ENCODE data around the gene FREM1.
A peak's percentile ranks its signal among the peaks of the same experiment; 100 is the strongest.

The FREM1 gene

DNA sequence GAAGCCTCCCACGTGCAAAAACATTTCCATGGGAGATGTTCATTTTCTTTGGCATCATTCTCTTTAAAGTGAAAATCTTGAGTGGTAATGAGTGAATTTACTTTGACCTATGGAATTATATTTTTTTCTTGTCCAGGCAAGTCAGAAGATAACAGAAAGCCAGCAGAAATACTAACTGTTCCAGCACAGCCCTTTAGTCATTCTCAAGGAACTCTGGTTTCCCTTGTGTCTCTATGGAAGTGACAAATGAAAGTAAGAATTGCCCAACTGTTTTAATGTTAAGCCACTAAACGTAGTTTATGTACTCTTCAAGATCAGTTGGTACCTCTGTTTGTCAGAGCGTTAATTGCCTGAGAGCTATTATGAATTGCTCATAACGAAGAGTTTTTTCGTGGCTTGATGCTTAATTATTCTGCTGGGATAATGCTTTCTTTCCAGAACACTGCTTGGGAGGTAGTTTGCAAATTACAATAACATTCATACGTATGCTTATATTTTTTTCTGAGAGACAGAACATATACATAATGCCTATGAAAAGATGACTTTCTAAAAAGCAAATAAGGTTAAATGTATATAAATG, 103.2 kb downstream of the FREM1 start:
- DNase-seq = no peak

DNA sequence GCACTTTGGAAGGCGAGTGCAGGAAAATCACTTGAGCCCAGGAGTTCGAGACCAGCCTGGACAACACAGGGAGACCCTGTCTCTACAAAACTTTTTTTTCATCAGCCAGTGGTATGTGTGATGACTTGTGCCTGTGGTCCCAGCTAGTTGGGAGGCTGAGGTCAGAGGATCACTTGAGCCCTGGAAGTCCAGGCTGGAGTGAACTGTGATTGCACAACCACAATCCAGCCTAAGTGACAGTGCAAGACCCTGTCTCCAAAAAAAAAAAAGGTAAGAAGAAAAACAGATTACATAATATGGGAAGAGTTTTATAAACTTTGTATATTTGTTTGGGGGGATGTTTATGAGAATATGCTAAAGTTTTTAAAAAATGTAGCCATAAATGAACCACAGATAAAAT, 111.2 kb downstream of the FREM1 start:
- no peak for DNase-seq

DNA sequence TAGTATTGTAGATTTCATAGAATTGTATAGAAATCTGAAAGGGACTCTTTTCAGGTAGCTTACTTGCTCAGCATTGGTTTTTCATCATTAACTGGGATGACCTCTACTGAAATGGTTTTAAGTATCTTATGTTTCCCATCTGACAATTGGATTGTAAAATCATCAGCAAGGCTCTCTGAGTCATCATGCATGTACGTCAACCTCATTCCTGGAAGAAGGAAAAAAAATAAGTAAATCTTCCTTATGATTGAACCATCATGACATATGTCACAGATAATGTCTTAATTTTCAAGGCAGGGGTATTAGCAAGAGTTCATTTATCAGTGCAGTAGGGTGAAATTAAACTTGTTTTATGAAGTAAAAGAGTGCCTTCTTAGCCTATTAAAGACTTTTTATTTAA, 112.8 kb downstream of the FREM1 start:
- DNase-seq = no peak

DNA sequence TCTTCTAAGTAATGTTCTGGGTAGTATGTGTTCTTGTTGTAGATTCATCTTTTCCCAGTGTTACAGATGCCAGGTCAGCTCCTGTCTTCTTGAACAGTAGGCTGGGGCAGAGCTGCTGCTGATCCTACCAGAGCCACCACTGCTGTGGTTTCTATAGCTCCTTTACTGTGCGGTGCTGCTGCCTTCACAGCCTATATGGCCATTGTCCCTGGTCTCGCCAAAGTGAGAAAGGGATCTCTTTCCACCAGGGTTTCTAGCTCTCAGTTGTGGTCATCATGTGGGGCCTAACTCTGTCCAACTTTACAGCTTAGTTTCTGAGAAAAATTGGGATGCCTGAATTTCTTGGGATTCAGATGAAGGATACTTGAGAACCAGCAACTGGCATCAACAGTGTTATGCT, 116.8 kb downstream of the FREM1 start:
- no peak for DNase-seq

DNA sequence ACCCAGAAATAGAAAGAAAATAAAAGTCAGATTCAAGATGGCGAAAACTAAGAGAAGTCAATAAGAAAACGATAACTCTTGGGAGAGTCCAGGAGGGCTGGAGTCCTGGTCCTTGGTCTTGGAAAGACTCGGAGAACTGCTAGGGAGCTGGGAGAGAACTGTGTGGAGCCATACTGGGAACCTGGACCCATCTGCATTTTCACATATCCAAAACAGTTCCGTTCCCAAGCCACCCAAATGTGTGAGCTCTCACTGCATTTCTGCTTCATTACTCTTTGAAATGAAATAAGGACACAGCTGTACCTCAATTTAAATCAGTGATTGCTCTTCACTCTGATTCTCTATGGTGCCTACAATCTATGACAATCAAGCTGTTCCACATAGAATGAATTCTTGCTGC, 119.6 kb downstream of the FREM1 start:
- no peak for DNase-seq

DNA sequence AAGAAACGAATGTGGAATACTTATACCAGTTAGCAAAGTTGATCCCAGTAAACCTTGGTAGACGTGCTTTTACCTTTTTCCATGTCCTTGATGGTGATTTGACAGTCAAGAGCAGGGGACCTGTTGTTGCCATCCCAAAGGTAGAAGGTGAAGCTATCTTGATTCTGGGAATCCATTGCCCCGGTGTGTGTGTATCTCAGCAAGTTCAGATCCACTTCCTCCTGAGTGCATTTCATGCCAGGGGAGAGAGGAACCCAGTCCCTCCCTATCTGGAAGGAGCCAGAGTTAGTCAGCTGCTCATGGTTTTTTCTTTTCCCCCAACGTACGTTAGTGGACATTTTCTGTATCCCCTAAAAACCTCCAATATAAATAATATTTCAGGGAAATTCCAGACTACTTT, 121.4 kb downstream of the FREM1 start:
- DNase-seq = no peak

DNA sequence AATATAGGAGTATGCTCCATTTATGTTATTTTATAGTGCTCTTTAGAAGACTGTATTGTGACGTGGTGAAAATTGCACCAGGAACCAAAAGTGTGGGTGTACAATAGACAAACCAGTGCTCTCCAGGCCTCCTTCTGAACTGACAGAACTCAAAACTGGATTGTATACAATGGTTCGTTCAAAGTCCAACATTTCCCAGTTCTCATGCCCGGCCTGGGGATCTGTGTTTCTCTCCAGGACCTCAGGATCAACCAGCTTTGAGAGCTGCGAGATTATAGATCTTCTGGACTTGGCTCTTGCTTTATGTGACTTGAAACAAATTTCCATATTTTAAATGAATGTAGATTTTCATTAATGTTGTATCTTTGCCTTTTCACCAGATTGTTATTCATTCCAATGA, 126.9 kb downstream of the FREM1 start:
- no peak for DNase-seq

DNA sequence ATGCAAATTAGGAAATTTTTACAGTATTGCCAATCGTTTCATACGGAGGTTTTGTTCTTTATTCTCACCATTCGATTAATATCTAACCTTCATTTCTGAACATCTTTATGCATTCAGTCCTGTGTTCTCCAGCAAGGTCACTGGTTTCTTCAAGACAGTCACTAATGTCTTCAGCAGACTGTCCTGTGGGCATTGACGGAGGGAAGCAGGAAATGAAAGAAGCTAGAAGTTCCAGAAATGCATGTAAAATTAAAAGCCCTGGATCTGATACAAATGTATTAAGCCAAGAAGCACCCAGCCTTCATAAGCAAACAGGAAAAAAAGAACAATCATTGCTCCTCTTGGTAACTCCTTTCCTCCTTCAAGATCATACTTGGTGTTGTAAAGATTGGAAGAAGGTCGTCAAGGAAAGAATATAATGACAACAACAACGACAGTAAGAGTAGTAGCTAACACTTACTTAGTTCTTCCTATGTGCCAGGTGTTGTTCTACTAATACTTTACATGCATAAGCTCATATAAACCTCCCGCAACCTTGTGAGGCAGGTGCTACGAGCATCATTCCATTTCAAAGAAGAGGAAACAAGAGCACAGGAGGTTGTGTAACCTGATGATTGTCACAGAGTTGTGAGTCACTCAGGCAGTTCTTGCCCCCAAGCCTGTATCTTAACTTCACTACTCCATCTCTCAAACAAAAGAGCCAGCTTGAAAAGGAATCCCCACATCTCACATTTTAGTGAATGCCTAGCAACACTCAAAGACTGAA, 127.8 kb downstream of the FREM1 start:
- no peak for DNase-seq

DNA sequence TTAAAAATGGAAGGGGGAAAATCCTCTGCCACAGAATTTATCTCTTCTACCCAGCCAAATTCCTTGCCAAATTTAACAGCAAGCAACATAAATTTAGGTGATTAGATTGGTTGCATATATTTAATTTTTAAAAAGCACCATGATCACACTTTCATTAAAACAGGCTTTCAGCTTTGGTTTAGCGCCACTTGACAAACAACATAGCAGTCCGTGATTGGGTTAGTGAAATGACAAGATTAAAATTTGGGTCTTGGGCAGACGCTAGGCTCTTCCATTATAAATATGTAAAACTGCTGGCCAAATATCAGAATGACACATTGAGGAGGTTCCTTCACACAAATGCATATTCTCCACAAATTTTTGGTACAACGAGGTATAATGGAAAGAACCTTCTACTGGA, 129.5 kb downstream of the FREM1 start:
- DNase-seq = no peak

DNA sequence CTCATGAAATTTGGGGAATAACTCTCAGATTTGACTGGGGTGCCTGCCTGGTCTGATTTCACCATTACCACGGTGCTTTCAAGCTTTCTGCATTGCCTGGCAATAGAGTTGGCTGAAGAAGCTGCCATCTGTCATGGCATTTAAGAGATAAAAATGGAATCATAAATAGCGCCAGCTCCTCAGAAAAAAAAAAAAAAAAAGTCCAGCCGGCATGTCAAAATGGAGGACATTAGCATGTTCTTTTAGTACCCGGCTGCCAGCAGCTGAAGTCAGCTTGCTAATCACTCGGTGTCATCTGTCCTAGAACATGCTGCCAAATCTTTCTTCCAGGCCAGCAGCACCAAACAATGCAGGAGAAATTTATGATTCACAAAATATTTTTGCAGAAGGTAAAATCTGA, 130.0 kb downstream of the FREM1 start:
- no peak for DNase-seq

DNA sequence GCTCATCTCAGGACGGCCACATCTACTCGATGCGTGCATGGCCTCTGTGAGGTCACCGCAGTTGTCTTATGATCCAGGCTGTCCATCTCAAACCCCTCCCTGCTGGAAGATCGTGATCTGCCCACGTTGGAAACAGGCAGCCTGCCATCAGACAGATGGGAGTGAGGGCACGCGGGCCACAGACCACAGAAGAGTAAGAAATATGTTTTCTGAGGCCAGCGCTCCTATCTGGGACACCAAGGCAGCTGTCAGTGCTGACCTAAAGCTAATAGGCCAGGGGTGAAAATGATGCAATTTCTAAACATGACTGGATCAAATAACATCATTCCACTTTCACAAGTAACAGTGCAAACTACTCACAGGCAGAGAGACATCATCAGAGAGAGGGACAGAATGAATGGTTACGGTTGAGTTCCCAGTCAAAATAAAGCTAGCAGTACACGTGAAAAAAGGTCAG, 130.6 kb downstream of the FREM1 start:
- peak; percentile 32 for DNase-seq

DNA sequence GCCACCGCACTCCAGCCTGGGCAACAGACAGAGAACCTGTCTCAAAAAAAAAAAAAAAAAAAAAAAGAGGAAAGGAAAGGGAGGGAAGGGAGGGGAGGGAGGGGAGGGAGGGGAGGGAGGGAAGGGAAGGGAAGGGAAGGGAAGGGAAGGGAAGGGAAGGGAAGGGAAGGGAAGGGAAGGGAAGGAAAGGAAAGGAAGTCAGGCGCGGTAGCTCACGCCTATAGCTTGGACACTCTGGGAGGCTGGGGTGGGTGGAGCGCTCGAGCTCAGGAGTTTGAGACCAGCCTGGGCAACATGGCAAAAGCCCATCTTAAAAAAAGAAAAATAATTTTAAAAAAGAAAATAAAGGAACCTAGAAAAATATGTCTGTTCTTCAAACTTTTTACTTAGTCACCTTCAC, 131.7 kb downstream of the FREM1 start:
- DNase-seq = no peak

DNA sequence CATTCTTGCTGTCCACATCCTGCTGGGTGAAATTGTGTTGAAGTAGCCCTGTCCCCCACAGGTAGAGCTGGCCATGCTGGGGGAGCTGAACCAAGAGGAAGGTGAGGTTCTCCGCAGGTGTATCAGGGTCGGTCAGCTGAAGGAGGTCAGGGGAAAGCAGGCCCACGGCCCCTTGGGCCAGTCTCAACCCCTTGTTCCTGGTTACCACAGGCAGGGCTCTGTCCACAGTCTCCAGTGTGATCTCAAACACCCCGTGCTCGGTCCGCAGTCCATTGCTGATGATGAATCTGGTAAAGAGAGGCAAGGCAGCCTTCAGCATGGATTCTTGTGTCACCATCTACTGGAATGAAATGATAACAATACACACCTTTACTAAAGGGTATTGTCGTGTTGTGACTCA, 134.3 kb downstream of the FREM1 start:
- no peak for DNase-seq

DNA sequence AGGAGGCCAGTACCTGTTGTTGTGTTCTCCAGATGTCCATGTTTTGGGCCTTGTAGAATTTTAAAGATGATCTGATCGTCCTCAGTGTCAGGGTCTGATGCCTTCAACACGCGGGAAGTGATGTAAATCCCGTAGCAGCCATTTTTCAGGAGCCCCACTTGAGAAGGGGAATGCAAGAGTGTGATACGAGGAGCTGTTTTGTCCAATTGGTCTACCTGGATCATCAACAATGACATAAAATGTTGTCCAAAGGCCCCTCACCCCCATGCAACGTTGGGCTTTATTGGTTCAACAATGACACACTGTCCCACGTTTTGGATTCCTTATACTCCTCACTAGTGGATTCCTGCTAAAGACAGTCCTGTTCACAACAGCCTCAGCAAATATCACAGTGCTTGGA, 139.6 kb downstream of the FREM1 start:
- DNase-seq = no peak

DNA sequence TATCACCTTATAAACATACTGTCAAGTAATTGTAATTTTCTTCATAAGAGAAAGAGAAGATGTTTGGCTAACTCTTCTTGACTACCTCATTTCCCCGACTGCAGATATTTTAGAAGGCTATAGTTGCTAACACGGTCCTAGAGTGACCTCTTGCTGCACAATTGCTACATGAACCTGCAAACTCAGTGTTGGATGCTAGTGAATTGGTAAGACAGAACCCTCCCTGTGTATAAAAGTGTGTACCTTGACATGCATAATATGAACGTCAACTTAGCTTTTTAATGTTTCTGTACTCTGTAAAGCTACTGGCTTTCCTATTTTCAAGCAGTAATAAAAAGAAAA, 141.0 kb downstream of the FREM1 start:
- DNase-seq = peak; percentile 63

DNA sequence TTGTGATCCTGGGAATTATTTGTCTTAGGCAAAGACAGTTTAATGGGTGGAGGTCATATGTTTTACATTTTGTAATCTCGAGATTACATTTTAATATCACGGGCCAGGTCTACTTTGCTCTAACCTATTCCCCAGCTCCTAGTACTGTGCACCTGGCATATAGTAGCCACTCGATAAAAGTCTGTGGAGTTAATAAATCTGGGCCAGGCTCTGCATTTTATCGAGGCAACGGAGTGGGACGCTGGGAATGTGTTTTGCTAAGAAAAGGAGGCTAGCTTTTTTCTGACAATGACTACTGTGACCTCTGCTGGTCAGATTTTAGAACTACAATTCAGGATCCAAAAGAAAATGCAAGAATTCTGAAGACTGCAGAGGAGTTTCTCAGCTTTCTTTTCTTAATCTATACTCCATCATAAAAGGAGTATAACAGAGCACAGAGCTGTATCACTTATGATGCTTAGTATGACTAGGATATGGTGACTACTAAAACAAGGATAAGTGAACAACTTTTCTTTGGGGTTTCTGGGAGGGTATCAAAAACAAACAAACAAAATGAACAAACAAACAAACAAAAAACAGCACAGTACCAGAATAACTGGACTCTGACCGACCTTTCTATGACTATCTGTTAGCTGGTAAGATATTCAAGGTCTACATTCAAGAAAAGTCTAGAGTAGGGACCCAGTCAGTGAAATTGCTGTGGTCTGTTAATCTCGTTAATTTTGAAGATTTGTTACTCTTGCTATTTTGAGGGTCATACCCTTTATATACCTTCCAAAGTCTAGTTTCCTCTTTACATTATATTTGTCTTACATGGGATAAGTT, 141.6 kb downstream of the FREM1 start:
- peak; percentile 59 for DNase-seq

DNA sequence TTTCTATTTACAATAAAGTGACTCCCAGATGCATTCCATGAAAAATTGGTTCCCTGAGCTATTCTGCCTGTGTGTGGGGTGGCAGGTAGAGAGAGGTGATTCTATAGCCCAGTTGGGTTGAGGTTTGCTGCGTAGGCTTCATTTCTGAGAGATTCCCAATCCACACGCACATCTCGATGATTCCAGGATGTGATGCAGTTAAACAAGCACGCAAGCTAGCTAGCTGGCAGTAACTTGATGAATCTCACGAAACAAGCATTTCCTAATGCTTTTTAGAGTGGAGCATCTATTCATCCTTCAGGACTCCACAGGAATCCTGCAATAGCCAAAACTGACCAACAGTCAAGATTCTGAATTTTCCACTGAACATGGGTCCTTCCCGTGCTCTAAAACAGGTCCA, 143.9 kb downstream of the FREM1 start:
- no peak for DNase-seq

DNA sequence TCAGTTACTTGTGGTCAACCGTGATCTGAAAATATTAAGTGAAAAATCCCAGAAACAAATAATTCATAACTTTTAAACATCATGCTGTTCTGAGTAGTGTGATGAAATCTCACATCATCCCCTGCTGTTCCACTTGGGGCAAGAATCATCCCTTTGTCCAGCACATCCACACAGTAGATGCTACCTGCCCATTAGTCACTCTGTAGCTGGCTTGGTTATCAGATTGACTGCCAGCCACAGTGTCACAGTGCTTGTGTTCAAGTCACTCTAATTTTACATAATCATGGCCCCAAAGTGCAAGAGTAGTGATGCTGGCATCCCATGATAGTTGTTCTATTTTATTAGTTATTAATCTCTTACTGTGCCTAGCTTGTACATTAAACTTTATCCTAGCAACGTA, 148.6 kb downstream of the FREM1 start:
- no peak for DNase-seq

DNA sequence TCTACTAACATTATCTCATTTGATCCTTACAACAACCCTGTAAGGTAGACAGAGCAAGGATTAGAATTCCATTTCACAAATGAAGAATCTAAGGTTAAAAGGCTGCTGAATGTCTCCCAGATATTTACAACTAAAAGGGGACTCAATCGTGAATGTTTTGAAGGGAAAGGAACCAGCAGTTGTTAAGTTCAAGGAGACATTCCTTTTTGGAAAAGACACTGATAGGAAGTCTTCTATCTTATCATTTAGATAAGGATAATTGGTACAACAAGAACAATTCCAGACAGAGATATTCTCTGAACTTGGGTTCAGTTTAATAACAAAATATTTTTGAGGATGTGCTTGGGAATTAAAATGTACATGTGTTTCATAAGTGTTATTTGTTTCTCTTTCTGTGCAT, 150.2 kb downstream of the FREM1 start:
- no peak for DNase-seq

DNA sequence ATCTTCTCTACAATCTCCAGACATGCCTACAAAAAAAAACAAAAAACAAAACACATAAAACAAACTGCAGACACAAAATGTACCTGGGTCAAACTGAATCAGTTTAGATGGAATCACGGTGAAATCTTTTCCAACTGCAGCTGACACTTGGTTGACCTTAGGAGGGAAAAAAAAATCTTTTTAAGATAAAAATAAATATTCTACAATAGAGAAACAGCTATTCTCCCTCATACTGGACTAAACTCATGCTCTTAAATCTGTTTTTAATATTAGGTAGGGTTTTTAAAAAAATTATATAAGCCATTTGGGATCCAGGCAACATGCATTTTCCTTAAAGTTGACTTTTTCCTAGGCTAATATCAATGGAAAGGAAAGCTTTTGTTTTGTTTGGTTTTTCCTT, 153.9 kb downstream of the FREM1 start:
- no peak for DNase-seq

DNA sequence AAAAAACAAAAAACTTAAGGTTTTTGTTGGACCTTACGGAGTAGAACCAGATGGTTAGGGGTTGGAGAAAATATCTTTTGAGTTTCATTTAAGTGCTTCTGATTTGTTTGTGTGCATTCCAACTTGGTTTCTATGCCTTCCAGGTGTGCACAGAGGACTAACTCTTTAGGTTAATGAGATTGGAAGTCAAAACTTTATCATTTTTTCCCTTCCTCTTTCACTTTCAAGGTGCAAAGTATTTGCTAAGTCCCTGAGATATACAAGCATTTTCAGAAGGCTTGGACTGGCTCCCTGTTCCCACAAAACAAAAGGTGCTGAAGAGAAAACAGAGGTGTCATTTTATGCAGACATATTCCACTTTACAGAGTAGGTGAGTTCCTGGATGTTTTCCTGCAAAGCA, 157.4 kb downstream of the FREM1 start:
- no peak for DNase-seq

DNA sequence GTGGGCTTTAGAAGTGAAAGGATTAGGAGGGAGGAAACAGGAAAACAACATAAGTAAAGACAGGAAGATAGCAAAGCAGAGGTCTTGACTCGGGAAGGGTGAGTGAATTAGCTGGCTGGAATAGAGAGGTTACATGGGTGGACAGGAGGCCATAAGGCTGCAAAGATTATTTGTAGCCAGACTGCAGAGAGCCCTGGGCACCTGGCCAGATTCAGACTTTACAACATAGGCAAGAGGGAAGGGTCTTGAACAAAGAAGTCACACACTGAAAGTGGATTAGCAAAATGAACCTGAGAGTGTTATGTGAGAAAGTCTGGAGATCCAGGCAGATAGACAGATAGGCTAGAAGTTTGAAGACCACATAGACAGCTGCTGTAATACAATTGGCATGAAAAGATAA, 158.0 kb downstream of the FREM1 start:
- no peak for DNase-seq

DNA sequence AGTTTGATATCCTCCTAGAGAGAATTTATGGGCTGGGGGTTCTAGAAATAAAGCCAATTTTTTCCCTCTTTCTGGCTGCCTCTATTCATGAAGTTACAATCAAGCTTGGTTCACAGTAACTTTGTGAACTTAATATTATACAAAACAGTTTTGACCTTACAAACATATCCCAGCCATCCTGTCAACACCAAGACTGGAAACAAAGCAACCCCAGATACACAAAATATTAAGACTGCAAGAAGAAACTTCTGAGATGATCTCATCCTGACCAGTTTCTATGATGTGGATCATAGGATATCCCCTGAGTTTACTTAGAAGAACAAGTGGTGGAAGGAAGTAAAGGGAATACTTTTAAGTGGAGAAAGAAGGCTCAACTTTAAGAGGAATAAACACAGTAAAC, 159.4 kb downstream of the FREM1 start:
- DNase-seq = no peak

DNA sequence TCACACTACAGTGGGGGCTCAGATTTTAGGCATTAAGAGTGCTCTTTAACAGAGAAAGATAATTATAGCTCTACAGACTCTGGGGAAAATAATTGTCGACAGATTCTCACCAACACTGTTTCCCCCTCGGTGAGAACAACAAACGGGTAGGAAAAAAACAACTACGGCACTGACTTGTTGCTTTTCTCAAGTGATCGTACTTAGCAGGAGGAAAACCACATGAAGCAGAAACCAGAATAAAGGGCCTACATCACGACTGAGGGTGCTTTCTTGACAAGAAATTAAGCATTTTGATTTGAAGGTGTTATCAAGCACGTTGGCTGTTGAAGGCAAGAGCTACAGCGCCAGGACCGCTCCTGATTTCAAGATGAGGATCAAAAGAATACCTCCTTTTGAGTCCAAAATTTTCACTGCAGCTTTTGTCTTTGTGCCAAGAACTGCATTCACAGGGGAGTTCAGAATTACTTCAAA, 160.5 kb downstream of the FREM1 start:
- DNase-seq = no peak

Data from NCI-H146 (cell line).